ENCODE measurements around the gene TULP4.

- TF ChIP-seq CTCF (conservative IDR thresholded peaks at IDR 0.05 in 1 of 2, IDR thresholded peaks at IDR 0.05 in 1 of 2; ENCODE audit: extremely low read depth in 1 of 2, insufficient read depth in 1 of 2, low read depth in 1 of 2, low read length in 2 of 2), result no peak
- no peak for TF ChIP-seq EZH2 (IDR thresholded peaks at IDR 0.05; ENCODE audit: borderline replicate concordance, low read length)
These were observed 247.2 kb downstream of the TULP4 start for GRCh38 chr6:158559338-158559894.
